Stomach smooth muscle (tissue), 2 donors: Measurements from ENCODE around the gene C2orf92.

Experiments used
- H3K27ac ChIP-seq: one replicate; pipeline ENCODE4 v1.7.0; 2013; ENCODE audit warnings: mild to moderate bottlenecking, low read length, inconsistent platforms
- H3K27me3 ChIP-seq, 2 donors: one replicate each; pipeline ENCODE4 v1.7.0; 2013; ENCODE audit warnings: low read length in 2 of 2; ENCODE audit not compliant: insufficient read depth in 2 of 2, control insufficient read depth in 1 of 2
- H3K36me3 ChIP-seq, 2 donors: one replicate each; pipeline ENCODE4 v1.7.0; 2013; ENCODE audit warnings: low read length in 2 of 2; ENCODE audit not compliant: control insufficient read depth in 2 of 2, insufficient read depth in 2 of 2
- H3K4me1 ChIP-seq: one replicate; pipeline ENCODE4 v1.7.0; 2013; ENCODE audit warnings: low read length; ENCODE audit not compliant: control insufficient read depth, insufficient read depth
- H3K4me3 ChIP-seq, 2 donors: one replicate each; pipeline ENCODE4 v1.7.0; 2013; ENCODE audit warnings: low read length in 2 of 2
- H3K9ac ChIP-seq, 2 donors: one replicate each; pipeline ENCODE4 v1.7.0; 2013; ENCODE audit warnings: low read length in 2 of 2, mild to moderate bottlenecking in 1 of 2
- H3K9me3 ChIP-seq, 2 donors: one replicate each; pipeline ENCODE4 v1.7.0; 2013; ENCODE audit warnings: low read length in 2 of 2; ENCODE audit not compliant: control insufficient read depth in 2 of 2
- donor health status: healthy.
- donor health status: Pancreatic carcinoma.

The C2orf92 gene

DNA sequence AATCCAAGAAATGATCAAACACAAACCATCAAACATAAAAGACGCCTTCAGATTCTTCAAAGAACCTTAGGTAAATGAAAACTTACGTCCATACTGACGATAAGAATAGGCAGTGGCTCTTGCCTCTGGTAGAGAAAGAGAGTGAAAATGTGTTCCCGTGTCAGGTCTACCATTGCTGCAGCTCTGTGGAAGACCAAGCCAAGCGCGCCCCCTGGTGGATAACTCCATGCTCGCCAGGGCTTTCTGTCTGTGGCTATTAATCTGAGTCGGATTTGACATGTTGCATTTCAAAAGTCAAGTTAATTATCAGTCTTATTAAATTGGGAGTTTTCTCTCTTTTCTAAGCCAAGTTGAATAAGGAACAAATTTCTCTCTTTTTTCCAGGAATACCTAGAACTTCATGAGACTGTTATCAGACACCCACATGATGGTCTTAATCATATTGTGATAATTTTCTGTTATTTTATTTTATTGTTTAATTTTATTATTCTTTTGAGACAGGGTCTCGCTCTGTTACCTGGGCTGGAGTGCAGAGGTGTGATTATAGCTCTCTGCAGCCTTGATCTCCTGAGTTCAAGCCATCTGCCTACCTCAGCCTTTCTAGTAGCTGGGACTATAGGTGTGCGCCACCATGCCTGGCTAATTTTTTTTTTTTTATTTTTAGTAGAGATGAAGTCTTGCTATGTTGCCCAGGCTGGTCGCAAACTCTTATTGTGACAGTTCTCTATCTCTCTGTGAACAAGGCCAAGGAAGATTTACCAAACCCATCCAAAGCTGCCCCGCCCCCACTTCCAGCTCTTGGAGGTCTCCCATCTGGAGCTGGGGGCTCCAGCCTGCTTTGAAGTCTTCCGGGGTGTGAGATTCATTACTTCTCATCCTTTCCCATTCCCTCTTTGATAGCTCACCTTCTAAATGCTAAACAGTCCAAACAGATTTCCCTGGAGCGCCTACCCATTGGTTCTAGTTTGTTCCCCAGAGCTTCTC, 28.0 kb downstream of the C2orf92 start:
- Histone ChIP-seq H3K36me3 (no peaks in the 10 kb centered on the region), H3K9ac (no peak overlapping the region), H3K27ac (no peak overlapping the region), H3K4me3 (no peak overlapping the region), H3K9me3 (no peaks in the 10 kb centered on the region), H3K27me3 (no peaks in the 10 kb centered on the region), H3K4me1 (no peaks in the 10 kb centered on the region)

DNA sequence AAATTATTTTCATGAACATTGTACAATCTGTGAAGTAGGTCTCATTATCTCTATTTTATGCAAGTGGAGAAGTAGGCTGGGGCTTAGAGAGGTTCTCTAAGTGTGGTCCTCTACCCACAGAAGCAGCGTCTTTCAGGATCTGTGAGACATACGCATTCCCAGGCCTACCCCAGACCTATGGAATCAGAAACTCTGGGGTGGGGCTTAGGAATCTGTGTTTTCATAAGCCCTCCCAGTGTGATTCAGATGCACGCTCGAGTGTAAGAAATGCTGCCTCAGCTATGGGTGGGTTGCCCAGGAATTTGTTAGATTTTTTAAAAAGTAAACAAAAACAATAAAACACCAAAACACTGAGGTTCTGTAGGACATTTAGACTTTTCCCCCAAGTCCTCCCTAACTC, 29.0 kb downstream of the C2orf92 start:
- Histone ChIP-seq H3K4me1 (no peaks in the 10 kb centered on the region), H3K4me3 (no peak overlapping the region), H3K27ac (no peak overlapping the region), H3K9ac (no peak overlapping the region), H3K36me3 (no peaks in the 10 kb centered on the region), H3K27me3 (no peaks in the 10 kb centered on the region), H3K9me3 (no peaks in the 10 kb centered on the region)

DNA sequence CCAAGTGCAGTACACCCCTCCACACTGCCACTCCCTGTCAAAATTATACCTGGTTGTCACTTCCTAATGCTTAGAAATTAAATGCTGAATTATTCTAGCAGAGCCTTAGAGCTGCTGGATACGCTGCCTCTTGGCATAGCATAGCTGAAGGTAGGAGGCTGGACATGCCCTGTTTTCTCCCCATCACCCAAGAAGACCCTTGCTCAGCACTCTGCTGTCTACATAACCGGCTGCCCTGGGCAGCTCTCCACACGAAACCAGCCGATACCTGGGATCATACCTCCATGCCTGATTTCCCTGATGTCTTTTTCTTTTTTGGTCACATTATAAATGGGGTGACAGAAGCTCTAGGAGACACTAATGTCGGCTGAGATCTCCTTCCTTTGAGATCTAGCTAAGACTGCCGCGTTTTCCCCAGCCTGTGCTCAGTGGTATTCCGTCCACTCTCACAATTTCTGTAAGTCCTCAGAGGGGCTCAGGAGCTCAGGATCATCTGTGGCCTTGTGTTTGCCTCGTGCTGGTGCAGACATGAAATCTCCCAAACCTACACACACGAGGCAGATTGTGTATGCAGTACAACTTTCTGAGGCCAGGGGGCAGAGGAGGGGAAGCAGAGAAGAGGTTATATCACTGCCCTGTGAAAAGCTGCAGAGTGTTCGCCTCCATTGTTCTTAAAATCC, 30.4 kb downstream of the C2orf92 start:
- H3K9ac ChIP-seq, result no peak overlapping the region

DNA sequence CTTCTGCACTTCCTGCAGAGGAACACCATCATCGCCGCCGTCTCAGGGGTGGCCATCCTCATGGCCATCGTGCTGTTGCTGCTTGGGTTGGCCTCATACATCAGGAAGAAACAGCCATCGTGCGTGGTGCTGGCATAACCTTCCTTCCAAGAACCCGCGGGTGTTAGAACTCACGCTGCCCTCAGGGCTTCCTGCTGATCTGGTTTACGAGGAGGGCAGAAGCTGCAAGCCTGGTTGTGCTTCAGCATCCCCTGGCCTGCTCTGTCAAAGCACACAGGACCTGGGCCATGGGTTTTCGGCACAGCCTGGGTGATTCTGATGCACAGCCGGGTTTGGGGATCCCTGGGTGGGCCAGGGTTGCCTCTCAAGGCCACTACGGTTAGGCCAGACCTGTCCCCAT, 31.7 kb downstream of the C2orf92 start:
- Histone ChIP-seq H3K4me1 (no peaks in the 10 kb centered on the region), H3K27me3 (no peaks in the 10 kb centered on the region), H3K36me3 (no peaks in the 10 kb centered on the region), H3K9ac (no peak overlapping the region), H3K27ac (no peak overlapping the region), H3K4me3 (no peak overlapping the region), H3K9me3 (no peaks in the 10 kb centered on the region)

More for the DNA sequence above, 30.4 kb downstream of the C2orf92 start:
- Histone ChIP-seq H3K36me3 (no peaks in the 10 kb centered on the region), H3K27me3 (no peaks in the 10 kb centered on the region), H3K9me3 (no peaks in the 10 kb centered on the region), H3K27ac (no peak overlapping the region), H3K4me3 (no peak overlapping the region), H3K4me1 (no peaks in the 10 kb centered on the region)

DNA sequence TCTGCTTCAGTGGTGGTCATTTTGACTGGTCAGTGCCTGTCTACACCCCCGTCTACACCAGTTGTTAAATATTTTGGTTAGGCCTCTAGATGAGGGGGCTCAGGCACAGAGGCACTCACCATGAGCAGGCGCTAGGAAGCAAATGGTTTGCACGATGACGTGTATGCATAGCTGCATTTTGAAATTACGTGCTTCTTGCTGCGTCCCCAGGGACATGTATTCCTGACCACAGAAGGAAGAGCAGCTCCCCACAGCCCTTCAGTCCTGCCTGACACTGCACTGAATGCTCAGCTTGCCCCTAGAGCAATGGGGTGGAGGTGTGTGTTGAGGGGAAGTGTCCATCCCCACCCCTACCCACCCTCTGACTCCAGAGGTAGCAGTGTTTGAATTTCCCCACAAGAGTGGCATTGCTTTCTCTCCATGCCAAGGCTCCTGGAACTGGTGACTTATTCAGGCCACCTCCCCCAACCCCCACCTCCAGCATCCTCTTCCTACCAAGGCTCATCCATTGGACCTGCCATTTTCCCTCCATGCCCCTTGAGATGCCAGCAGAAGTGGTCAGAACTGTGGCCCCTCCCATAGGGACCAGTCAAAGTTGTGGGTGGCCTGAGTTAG, 32.4 kb downstream of the C2orf92 start:
- H3K27ac ChIP-seq, result no peak overlapping the region
- no peaks in the 10 kb centered on the region for H3K36me3 ChIP-seq
- no peaks in the 10 kb centered on the region for H3K4me1 ChIP-seq
- H3K9ac ChIP-seq, result no peak overlapping the region
- no peaks in the 10 kb centered on the region for H3K9me3 ChIP-seq
- no peaks in the 10 kb centered on the region for H3K27me3 ChIP-seq
- H3K4me3 ChIP-seq, result no peak overlapping the region

DNA sequence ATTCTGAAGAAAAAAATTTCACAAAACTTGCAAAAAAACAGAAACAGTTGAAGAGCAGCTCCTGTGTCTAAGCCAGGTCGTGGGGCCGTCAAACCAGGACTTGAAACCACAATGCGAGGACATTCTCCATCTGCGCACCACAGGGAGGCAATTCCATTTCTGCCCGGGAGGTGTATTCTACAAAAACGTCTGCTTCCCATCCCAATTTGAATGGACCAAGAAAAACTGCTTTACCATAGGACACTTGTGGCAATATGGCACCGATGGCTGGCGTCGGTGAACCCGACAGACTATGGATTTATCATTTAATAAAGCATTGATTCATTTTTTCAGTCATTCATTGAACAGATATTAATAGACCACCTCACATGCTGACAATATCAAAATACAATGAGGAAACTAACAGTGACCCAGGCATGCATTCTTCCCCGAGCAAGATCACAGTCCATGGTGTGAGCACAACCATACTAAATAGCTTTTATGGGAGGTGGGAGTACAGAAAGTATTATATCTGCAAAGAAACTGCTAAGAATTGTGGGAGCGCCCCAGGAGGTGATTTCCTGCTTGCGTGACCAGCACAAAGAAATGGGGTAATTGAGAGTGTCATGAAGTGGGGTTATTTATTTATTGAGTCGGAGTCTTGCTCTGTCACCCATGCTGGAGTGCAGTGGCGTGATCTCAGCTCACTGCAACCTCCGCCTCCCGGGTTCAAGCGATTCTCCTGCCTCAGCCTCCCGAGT, 33.4 kb downstream of the C2orf92 start:
- Histone ChIP-seq H3K36me3 (no peaks in the 10 kb centered on the region), H3K27me3 (no peaks in the 10 kb centered on the region), H3K9me3 (no peaks in the 10 kb centered on the region), H3K4me3 (no peak overlapping the region), H3K9ac (no peak overlapping the region), H3K27ac (no peak overlapping the region), H3K4me1 (no peaks in the 10 kb centered on the region)

DNA sequence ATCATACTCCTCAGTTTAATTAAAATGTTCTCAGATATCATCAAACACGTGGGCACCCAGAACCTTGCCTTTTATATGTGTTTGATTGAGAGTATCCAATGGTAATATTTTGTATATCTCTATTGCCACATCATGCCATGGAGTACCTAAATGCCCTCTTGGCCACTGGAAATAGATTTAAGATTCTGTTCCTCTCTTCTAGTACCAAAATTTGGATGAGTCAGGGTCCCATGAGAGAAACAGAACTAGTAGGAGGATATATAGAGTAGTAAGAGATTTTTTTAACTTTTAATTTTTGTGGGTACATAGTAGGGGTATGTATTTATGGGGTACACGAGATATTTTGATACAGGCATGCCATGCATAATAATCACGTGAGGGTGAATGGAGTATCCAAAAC, 34.2 kb downstream of the C2orf92 start:
- no peaks in the 10 kb centered on the region for H3K36me3 ChIP-seq
- H3K9me3 ChIP-seq, result no peaks in the 10 kb centered on the region
- no peak overlapping the region for H3K27ac ChIP-seq
- no peaks in the 10 kb centered on the region for H3K4me1 ChIP-seq
- H3K9ac ChIP-seq, result no peak overlapping the region
- H3K27me3 ChIP-seq, result peaks cover 0 to 3% of the 10 kb centered on the region in 2 donors
- H3K4me3 ChIP-seq, result no peak overlapping the region

DNA sequence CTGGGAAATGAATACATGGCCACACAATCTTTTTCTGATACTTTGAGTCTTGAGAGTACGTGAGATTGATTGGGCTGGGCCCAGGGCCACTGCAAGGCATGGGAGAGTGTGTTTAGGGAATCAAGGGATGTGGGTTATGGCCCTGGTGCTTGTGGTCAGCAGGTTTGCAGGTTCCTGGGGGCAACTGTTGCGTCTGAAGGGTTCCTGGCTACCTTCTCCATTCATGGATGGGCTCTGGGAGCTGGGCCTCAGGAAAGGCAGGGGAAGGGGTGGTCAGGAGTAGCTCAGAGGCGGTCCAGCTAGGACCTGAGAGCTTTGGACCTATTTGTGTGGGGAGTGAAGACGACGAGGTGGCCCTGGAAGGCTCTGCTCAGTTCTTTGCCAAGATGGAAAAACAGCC, 35.5 kb downstream of the C2orf92 start:
- Histone ChIP-seq H3K27ac (no peak overlapping the region), H3K9me3 (no peaks in the 10 kb centered on the region), H3K4me3 (no peak overlapping the region), H3K9ac (no peak overlapping the region), H3K4me1 (no peaks in the 10 kb centered on the region), H3K27me3 (peaks cover 0 to 6% of the 10 kb centered on the region in 2 donors), H3K36me3 (no peaks in the 10 kb centered on the region)

DNA sequence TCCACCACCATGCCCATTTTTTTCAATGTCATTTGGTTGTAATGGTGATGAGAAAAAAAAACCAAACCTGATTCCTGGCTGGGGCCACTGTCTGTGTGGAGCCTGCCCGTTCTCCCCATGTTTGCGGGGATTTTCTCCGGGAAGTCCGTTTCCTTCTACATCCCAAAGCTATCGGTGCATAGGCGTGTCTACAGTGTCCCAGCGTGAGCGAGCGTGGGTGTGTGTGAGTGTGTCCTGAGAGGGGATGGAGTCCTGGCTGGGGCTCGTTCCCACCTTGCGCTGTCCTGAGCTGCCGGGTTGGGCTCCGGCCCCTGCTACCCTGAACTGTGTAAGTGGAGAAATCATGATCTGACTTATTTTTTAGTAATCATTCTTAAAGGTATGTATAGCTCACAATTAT, 36.6 kb downstream of the C2orf92 start:
- Histone ChIP-seq H3K9me3 (no peaks in the 10 kb centered on the region), H3K4me1 (no peaks in the 10 kb centered on the region), H3K27ac (no peak overlapping the region), H3K27me3 (peaks cover 0 to 6% of the 10 kb centered on the region in 2 donors), H3K4me3 (no peak overlapping the region), H3K9ac (no peak overlapping the region), H3K36me3 (no peaks in the 10 kb centered on the region)

DNA sequence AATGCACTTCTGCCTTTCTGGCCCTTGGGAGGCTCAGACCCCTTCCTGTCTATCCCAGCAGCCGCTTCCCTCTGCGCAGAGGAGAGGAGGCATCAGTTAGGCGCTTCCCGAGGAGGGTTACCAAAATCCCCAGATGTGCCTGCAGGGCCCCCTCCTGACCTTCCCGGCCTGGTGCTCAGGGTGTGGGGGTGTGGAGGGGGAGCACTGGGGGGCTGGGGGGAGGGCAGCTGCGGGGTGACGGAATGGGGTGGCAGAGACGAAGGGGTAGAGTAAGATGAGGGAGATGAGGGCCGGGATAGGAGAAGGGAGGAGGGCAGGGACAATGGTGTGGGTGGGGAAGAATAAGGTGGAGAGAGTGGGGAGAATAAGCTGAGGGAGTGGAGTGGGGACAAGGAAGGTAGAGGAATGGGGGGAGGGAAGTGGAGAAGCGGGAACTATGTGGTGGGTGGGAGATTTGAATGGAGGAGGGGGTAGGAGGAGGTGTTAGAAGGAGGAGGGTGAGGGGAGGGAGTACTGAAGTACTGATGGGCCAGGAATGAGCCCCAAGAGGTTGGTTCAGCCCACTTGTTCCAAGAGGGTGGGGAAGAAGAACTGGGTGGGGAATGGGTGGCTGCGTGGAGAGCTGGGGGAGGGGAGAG, 37.3 kb downstream of the C2orf92 start:
- H3K4me1 ChIP-seq, result no peaks in the 10 kb centered on the region
- no peaks in the 10 kb centered on the region for H3K36me3 ChIP-seq
- no peak overlapping the region for H3K4me3 ChIP-seq
- no peaks in the 10 kb centered on the region for H3K9me3 ChIP-seq
- H3K27me3 ChIP-seq, result peaks cover 0 to 6% of the 10 kb centered on the region in 2 donors
- no peak overlapping the region for H3K27ac ChIP-seq
- no peak overlapping the region for H3K9ac ChIP-seq
